Activated T-helper 1 cell treated with Interleukin-2 at 50 U/mL for 16 hours (primary cell): ENCODE results near the gene KRTAP5-10.
"Not testable (repeated sequence)": the region's sequence is repeated elsewhere in the genome, so short reads cannot be mapped to it uniquely, and the experiment has no call there.

Source experiments
- DNase-seq: peaks from one replicate; pipeline ENCODE4 v3.0.0-alpha.2; 2020; ENCODE audit warnings: low read depth

KRTAP5-10 gene

DNA sequence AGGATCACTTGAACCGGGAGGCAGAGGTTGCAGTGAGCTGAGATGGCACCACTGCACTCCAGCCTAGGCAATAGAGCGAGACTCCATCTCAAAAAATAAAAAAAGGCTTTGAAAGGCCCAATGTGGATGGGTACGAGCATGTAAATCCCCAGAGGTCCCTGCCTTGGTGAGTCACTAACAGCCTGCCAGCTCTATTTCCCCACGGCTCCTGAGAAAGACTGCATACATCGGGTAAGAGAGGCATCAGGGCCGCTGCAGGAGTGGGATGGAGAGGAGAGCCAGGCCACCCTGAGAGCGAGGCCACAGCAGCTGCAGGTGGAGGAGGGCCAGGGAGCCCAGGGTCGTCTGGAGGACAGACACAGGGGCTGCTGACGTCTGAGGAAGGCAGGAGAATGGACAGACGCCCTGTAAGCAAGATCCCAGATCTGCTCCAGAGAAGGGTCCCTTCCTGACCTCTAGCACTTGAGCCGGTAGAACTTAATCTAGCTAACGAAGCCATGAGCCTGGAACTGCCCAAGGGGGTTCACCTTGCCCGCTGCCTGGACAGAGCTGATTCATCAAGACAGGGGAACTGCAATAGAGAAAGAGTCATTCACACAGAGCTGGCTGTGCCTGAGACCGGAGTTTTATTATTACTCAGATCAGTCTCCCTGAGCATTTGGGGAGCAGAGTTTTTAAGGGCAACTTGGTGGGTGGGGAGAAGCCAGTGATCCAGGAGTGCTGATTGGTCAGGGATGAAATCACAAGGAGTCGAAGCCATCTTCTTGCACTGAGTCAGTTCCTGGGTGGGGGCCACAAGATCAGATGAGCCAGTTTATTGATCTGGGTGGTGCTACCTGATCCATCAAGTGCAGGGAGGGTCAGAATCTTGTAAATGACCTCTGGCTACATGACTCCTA, 22.2 kb upstream of the KRTAP5-10 start:
- DNase-seq: no peak

DNA sequence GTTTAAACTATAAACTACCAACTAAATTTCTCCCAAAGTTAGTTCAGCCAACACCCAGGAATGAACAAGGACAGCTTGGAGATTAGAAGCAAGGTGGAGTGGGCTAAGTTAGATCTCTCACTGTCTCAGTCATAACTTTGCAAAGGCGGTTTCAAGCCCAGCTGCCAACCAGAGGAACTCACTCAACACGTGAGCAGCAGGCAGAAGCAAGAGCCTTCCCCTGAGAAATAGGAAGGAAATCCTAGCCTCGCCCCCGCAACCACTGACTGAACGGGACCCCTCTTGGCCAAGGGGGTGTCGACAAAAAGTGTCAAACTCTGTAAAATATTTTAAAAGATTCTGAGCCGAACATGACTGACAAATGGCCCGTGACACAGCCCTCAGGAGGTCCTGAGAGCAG, 21.5 kb upstream of the KRTAP5-10 start:
- DNase-seq: no peak

GRCh38 chr11:71544525-71545214, 20.7 kb upstream of the KRTAP5-10 start:
- no peak for DNase-seq

DNA sequence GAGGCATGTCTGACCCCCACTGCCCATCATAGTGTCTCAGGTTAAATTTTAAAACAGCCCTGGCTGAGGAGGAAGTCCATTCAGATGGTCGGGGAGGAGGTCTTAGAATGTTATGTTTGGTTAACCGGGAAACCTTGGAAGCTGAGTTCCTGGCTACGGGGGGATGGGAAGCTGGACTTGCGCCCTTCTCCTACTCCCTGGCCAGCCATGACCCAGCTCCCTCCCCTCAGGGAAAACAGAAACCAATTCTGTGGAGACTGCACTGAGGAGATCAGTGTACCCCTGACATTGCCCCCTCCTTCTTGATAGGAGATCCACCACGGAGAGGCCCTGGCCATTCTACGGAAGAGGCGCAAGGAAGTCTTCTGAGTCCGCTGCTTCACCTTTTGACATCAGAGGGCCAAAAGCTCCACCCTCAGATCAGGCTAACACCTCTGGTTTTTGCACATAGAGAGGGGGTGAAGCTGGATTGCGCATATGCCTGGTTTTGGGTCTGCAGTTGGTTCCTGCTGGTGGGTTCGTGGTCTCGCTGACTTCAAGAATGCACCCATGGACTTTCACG, 19.9 kb upstream of the KRTAP5-10 start:
- no peak for DNase-seq

GRCh38 chr11:71548120-71548519, 17.2 kb upstream of the KRTAP5-10 start, which contains the start of gene KRTAP5-9:
TSS of gene KRTAP5-9 (plus strand) at chr11:71548420. CDS start at chr11:71548658, 238 bp downstream.
- no peak for DNase-seq

DNA sequence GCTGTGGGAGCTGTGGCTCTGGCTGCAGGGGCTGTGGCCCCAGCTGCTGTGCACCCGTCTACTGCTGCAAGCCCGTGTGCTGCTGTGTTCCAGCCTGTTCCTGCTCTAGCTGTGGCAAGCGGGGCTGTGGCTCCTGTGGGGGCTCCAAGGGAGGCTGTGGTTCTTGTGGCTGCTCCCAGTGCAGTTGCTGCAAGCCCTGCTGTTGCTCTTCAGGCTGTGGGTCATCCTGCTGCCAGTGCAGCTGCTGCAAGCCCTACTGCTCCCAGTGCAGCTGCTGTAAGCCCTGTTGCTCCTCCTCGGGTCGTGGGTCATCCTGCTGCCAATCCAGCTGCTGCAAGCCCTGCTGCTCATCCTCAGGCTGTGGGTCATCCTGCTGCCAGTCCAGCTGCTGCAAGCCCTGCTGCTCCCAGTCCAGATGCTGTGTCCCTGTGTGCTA, 16.6 kb upstream of the KRTAP5-10 start:
- DNase-seq: no peak

GRCh38 chr11:71551711-71552110, 13.7 kb upstream of the KRTAP5-10 start:
- no peak for DNase-seq

GRCh38 chr11:71554996-71555395, 10.4 kb upstream of the KRTAP5-10 start:
- no peak for DNase-seq

DNA sequence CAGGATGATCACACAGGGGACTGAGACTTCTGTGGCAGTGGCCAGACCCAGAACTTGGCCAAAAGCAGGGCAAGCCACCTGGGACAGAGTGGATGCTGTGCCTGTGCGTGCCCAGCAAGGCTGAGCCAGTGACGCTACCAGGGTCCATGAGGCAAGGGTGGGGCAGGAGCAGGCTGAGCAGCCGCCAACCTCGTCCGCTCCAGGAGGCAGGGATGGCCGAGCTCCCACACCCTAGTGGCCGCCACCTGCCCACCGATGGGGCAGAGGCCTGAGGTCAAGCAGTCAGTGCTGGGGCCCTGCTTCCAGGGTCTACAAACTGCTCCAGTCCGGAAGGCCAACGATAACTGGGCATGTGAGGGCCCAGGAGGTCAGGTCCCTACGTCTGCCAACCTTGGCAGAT, 9.9 kb upstream of the KRTAP5-10 start:
- DNase-seq: no peak

- DNase-seq: no peak
These were observed 9.3 kb upstream of the KRTAP5-10 start for GRCh38 chr11:71556018-71556417.

GRCh38 chr11:71557257-71557656, 8.1 kb upstream of the KRTAP5-10 start:
- no peak for DNase-seq

- DNase-seq: no peak
These were observed 6.4 kb upstream of the KRTAP5-10 start for GRCh38 chr11:71558996-71559395.

DNA sequence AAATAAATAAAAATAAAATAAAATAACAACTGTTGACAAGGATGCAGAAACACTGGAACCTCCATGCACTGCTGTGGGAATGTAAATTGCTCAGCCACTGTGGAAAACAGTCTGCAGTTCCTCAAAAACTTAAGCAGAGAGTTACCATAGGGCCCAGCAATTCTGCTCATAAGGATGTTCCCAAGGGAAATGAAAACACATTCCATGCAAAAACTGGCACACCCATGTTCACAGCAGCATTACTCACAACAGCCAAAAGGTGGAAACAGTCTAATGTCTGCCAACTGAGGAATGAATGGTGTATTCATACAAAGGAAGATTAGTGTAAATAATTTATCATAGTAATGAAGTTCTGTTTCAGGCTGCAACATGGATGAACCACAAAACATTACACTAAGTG, 3.2 kb upstream of the KRTAP5-10 start:
- no peak for DNase-seq

GRCh38 chr11:71563406-71563805, 2.0 kb upstream of the KRTAP5-10 start:
- DNase-seq: no peak

- no peak for DNase-seq
These were observed 933 bp upstream of the KRTAP5-10 start for GRCh38 chr11:71564430-71564829.

DNA sequence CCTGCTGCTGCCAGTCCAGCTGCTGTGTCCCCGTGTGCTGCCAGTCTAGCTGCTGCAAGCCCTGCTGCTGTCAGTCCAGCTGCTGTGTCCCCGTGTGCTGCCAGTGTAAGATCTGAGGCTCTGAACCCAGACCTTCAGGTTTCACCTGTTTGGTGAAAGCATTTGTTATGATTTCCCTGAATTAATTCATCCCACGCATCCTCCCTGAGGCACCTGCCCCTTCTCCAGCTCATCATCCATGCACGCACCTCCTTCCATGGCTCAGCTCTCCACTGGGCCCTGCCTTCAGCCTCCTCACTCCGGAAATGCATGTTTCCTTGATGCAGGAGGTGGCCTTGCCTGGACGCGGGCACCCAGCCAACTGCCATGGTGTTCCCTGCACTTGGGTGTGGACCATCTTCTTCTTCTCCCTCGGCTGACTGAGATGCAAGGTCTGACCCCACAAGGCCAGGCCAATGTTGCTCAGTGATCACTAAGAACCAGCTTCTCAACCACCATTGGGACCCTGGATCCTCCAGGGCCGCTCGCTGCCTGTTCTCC, 788 bp downstream of the KRTAP5-10 start:
- DNase-seq: no peak

DNA sequence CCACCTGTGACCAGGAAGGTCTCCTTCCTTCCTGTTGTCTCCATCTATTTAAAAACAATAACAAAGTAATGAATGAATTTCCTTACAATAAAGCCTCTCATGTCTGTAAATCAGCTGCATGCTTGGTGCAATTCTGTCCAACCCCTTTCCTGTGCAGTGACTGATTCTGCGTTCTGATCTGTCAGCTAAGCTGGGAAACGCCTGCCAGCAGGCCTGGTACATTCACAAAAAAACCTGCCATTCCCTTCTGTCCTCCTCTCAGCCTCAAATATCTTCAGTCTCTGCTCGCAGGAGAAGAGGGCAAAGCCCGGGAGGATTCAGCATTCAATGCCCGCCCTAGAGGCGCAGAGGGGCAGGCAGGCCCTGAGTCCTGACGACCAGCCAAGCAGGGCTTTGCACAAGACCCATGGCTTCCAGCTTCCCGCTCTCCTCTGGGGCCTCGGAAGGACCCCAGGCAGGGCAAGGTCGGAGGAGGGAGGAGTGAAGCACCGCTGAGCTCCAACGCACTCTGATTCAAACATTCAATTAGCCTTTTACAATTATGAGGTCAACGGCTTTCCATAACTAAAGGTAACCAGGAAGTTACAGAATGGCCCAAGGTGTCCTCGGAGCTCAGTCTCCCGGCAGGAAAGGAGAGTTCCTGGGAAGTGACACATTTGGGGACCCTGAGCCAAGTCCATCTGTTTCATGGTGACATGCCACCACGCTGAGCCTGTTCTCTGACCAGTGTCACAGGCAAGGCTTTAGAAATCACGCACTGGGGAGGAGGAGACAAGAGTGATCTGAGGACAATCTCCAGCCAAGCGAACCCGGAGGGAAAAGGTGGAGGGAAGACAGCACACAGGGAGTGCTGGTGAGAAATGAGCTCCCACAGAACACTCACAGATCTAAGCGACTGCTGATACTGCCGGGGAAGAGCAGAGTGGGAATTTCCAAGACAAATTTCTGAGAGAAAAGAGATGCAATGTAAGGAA, 1.6 kb downstream of the KRTAP5-10 start:
- not testable (repeated sequence) for DNase-seq

DNA sequence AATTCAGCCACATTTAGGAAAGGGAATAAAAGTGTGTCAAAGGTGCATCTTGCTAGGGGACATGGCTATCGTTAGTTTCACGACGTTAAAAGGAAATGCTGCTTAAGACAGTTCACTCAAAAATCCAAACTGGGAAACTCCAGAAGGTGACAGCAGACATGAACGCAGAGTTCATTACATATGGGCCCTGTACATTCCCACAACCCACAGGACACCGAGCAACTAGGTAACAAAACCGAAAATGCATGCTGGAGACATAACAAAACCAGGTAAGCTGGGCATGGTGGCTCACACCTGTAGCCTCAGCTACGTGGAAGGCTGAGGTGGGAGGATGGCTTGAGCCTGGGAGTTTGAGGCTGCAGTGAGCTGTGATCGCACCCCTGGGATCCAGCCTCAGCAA, 2.3 kb downstream of the KRTAP5-10 start:
- not testable (repeated sequence) for DNase-seq

DNA sequence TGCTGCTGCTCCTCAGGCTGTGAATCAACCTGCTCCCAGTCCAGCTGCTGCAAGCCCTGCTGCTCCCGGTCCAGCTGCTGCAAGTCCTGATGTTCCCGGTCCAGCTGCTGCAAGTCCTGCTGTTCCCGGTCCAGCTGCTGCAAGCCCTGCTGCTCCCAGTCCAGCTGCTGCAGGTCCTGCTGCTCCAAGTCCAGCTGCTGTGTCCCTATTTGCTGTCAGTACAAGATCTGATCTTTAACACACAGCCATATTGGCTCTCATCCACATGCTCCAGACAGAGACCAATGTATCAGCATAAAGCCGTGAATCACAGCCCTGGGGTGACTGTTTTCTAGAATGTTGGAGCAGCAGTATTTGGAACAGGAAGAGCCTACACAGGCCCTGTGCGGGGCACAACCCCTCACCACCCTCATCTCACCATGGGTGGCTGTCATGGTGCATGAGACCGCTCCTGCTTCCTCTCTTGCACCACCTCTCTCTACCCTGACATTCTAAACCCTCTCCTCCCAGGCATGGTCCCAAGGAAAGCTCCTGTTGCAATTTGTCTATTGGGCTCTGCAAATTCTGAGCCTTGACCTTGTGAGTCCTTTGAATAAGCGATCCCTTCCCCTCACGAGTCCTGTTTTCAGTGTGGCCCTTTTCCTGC, 3.5 kb downstream of the KRTAP5-10 start:
- DNase-seq: no peak

- DNase-seq: not testable (repeated sequence)
These were observed 5.9 kb downstream of the KRTAP5-10 start for GRCh38 chr11:71571101-71571850.
